Lower leg skin (tissue), 4 donors: Measurements from ENCODE around the gene CTIF. TPM values are rescaled to one million over a fixed set of nuclear protein-coding genes. Genes with fewer than 3 reads are reported as not detected.

ENCODE experiments used
- DNase-seq, 2 donors: peaks; one replicate each; pipeline ENCODE4 v3.0.0-alpha.2; 2019; ENCODE audit warnings: low spot score in 2 of 2
- H3K4me3 ChIP-seq: fragments of 200-600 bp; sonication (generic); 2 replicates; pipeline ENCODE4 v1.5.1; 2017; ENCODE audit warnings: mild to moderate bottlenecking, low read depth; ENCODE audit not compliant: poor library complexity, severe bottlenecking
- POLR2A ChIP-seq, 2 donors: fragments of 450-650 bp; IDR thresholded peaks; one replicate each; pipeline ENCODE4 v1.6.1; 2016 to 2017; ENCODE audit warnings: antibody characterized with exemption in 2 of 2, mild to moderate bottlenecking in 1 of 2, moderate library complexity in 1 of 2
- WGBS, 2 donors: methylation state at CpG; one replicate each; pipeline ENCODE4 v1.1.5; 2018; 5-methylcytosine and 5-hydroxymethylcytosine counted together
- intact Hi-C: fragments of 100-400 bp; cut with DNase I; formaldehyde crosslinking; loops from one replicate; pipeline ENCODE4 v1.15.0; 2023; ENCODE audit warnings: low total_unique reads
- total RNA-seq, 4 donors: library from RNA; depleted of rRNA; stranded (reverse); fragments of >200 nt; gene quantifications; one replicate each; pipeline ENCODE4 v1.1.0, GENCODE V29; 2016
- TF ChIP-seq, protein P1 (sequence below), 3 donors: fragments of 450-650 bp; IDR thresholded peaks; one replicate each; pipeline ENCODE4 v1.5.1; 2016; ENCODE audit warnings: antibody characterized with exemption in 3 of 3, mild to moderate bottlenecking in 3 of 3, moderate library complexity in 2 of 3

The CTIF gene
- total RNA-seq, 4 donors from 2014 or later = 22.6 to 44.0 (median 30.2) TPM

DNA sequence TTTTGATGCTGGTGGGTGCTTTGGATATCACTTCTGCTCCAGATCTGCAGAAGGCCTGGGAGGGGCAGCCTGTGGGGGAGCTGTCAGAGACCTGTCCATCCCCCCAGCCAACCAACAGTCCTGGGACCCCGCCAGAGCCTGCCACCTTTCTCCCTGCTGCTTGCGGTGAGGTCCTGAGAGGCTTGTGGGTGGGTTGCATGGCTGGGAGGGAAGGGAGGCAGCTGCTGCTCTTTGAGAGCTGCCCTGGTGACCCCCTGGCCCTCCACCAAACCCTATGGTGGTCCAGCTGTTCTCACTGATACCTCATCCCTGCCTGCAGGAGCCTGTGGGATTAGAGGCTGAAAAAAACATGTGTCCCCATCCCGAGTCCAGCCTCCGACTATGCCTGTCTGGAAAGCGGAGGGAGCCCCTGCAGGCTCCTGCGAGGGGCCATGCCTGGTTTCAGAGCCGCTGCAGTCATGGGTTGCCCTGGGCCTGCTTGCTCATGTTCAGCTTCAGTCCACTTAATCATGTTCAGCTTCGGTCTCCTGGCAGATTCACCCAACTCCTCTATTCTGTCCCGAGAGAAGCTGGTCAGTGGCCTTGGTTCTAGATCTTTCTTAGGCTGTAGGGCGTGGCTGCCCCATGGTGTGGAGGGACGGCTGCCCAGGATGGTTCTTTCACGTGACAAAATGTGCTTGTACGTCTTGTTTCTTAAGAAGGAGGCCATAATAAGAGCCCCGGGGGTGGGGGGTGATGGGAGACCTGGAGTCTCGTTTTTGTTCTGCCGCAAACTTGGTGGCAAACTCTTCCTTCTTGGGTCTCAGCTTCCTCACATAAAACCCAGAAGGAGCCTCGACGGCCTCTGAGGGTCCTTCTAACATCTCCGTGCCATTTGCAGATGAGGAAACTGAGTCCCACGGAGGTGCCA lies 98.5 kb downstream of the CTIF start:
- WGBS, 2 donors = 92 to 96% methylated on average over 19 to 20 of the region's 20 CpGs
- intact Hi-C loops = no loop called here
- TF ChIP-seq, protein P1, sequence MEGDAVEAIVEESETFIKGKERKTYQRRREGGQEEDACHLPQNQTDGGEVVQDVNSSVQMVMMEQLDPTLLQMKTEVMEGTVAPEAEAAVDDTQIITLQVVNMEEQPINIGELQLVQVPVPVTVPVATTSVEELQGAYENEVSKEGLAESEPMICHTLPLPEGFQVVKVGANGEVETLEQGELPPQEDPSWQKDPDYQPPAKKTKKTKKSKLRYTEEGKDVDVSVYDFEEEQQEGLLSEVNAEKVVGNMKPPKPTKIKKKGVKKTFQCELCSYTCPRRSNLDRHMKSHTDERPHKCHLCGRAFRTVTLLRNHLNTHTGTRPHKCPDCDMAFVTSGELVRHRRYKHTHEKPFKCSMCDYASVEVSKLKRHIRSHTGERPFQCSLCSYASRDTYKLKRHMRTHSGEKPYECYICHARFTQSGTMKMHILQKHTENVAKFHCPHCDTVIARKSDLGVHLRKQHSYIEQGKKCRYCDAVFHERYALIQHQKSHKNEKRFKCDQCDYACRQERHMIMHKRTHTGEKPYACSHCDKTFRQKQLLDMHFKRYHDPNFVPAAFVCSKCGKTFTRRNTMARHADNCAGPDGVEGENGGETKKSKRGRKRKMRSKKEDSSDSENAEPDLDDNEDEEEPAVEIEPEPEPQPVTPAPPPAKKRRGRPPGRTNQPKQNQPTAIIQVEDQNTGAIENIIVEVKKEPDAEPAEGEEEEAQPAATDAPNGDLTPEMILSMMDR (IDR thresholded peaks at IDR 0.05) = no peak
- TF ChIP-seq POLR2A (IDR thresholded peaks at IDR 0.05) = no peak
- H3K4me3 ChIP-seq = no peak overlapping the region
- DNase-seq = peak in 1 of 2 donors; percentile 68

DNA sequence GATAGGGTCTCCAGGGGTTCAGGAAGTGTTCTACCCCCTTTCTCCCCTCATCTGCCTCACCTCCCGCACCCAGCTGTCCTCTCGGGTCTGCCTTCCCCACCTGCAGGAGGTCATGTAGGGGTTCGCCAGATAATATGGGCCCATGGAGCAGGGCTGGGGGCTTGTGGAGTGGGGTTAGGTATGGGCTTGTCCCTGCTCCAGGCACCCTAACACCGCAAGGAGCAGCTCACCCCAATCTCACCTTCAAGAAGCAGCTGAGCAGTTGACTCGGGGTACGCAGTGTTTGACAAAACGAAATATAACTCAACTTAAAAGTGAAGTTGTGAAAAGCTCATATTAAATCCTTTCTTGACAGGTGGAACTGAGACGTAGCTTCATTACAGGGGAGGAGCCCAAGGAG lies 99.6 kb downstream of the CTIF start:
- TF ChIP-seq, protein P1 (IDR thresholded peaks at IDR 0.05) = no peak
- no peak for TF ChIP-seq POLR2A (IDR thresholded peaks at IDR 0.05)
- 92 to 96% methylated on average over 8 of the region's 8 CpGs for WGBS, 2 donors
- H3K4me3 ChIP-seq = no peak overlapping the region
- intact Hi-C loops = no loop called here
- peak in 1 of 2 donors; percentile 68 for DNase-seq

GRCh38 chr18:48638896-48639771 lies 100.3 kb downstream of the CTIF start:
- H3K4me3 ChIP-seq = no peak overlapping the region
- DNase-seq = peak in 1 of 2 donors; percentile 74
- TF ChIP-seq, protein P1 (IDR thresholded peaks at IDR 0.05) = no peak
- TF ChIP-seq POLR2A (IDR thresholded peaks at IDR 0.05) = no peak
- WGBS, 2 donors = 87% methylated on average over 17 of the region's 17 CpGs
- intact Hi-C loops = no loop called here

- 88% methylated on average over 8 to 14 of the region's 14 CpGs for WGBS, 2 donors
- H3K4me3 ChIP-seq = no peak overlapping the region
- peak in 1 of 2 donors; percentile 74 for DNase-seq
- intact Hi-C loops = no loop called here
- TF ChIP-seq, protein P1 (IDR thresholded peaks at IDR 0.05) = no peak
- TF ChIP-seq POLR2A (IDR thresholded peaks at IDR 0.05) = no peak
These were observed 101.1 kb downstream of the CTIF start for GRCh38 chr18:48639772-48640432.

DNA sequence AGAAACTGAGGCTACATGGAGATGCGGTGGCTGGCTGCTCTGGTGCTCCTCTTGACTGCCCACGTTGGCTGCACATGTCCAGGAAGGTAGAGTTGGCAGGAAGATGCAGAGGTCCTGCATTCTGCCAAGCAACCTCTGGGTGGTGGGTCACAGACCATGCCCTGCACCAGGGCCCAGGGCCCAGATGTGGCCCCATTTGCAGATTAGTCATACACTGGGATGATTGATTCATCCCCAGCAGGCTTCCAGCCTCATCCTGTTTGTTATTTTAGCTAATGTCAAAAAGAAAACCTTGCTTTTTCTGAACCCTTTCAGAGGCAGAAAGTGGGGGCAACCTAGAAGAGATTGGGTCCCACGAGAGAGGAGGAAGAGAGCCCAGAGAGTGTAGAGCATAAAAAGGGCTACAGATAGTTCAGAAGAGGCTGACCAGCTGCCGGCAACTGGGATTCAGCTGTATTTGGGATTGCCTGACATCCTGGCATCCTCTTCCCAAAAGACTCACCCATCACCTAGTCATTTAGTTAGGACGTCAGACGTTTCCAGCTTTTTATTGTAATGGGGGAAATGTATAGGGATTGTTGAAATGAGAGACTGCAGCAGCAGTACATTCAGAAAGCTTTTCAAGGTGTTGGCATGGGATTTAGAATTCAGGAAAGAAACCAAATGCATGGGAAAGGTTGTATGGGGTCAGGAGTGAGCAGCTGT lies 101.9 kb downstream of the CTIF start:
- intact Hi-C loops = no loop called here
- 81 to 85% methylated on average over 6 of the region's 6 CpGs for WGBS, 2 donors
- no peak overlapping the region for H3K4me3 ChIP-seq
- DNase-seq = peak in 1 of 2 donors; percentile 43
- TF ChIP-seq, protein P1 (IDR thresholded peaks at IDR 0.05) = no peak
- no peak for TF ChIP-seq POLR2A (IDR thresholded peaks at IDR 0.05)
